Left ventricle myocardium superior (tissue), 1 donor: ENCODE data around the gene IL36B. TPM values are rescaled to one million over a fixed set of nuclear protein-coding genes. Genes with fewer than 3 reads are reported as not detected.

Source experiments
- ATAC-seq: fragments of 200-7000 bp; cut with Tn5 transposase; one replicate; pipeline ENCODE4 v1.9.1; 2020; ENCODE audit warnings: mild to moderate bottlenecking, moderate library complexity
- DNase-seq: peaks from one replicate; pipeline ENCODE4 v3.0.0-alpha.2; 2020
- intact Hi-C: fragments of 100-400 bp; cut with micrococcal nuclease; formaldehyde crosslinking; loops from one replicate; pipeline ENCODE4 v1.11.0; 2022
- total RNA-seq: library from RNA; stranded (reverse); fragmentation: NEBNext Ultra II Directional; extraction: Animal tissue kit (Norgen Biotek cat#: 25700); gene quantifications from one replicate; pipeline ENCODE4 v1.2.1, GENCODE V29; 2021
- donor health status: DM: no; HTN: yes; CAD: no; lungs with severe emphysema.

IL36B gene
- total RNA-seq, 1 donor from 2014 or later: not detected

GRCh38 chr2:113018509-113018908 is 34.2 kb downstream of the IL36B start:
- ATAC-seq (no peak), DNase-seq (no peak)
- intact Hi-C loops: no loop called here

- intact Hi-C loops: no loop called here
- no peak for DNase-seq
- no peak for ATAC-seq
These were observed 37.0 kb downstream of the IL36B start for GRCh38 chr2:113015655-113016054.

GRCh38 chr2:113015042-113015441 is 37.6 kb downstream of the IL36B start:
- DNase-seq (no peak), ATAC-seq (no peak)
- intact Hi-C loops: no loop called here

GRCh38 chr2:113014067-113014466 is 38.6 kb downstream of the IL36B start:
- DNase-seq (no peak), ATAC-seq (no peak)
- intact Hi-C loops: no loop called here

- DNase-seq (no peak), ATAC-seq (no peak)
- intact Hi-C loops: no loop called here
These were observed 39.4 kb downstream of the IL36B start for GRCh38 chr2:113013336-113013661.

DNA sequence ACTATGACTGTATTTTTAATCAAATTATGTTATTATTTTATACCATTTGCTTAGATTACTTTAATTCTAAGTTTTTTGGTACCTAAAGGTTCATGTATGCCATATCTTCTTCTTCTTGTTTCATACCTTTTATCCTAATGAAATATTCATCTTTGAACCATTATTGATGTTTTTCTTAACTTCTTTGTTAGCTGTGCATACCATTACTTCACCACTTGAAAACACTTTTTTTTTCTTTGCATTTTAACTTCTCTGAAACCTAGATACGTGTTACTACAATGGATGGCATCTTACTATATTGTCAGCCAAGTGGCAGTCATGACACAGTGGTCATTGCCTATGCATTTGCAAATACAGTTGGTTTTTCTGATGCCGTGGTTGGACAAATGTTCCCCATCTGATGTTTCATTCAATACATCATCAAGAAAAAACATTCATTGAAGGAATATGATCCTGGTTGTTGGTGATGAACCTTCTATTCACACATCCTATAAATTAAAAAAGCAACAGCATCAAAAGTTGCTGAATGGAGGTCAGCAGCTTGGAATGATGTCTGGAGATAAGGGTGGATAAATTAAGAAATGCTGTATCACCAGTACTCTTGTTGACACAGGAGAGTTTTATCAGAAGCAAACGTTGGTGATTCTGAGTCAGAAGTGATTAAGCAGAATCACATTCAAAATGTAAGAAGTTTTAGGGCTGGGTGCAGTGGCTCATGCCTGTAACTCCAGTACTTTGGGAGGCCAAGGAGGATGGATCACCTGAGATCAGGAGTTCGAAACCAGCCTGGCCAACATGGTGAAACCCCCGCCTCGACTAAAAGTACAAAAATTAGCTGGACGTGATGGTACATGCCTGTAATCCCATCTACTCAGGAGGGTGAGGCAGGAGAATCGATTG is 40.0 kb downstream of the IL36B start:
- ATAC-seq (no peak), DNase-seq (no peak)
- intact Hi-C loops: no loop called here

GRCh38 chr2:113011108-113011507 is 41.6 kb downstream of the IL36B start:
- intact Hi-C loops: no loop called here
- DNase-seq (no peak), ATAC-seq (no peak)

- intact Hi-C loops: no loop called here
- DNase-seq (no peak), ATAC-seq (no peak)
These were observed 42.6 kb downstream of the IL36B start for GRCh38 chr2:113010088-113010487.

DNA sequence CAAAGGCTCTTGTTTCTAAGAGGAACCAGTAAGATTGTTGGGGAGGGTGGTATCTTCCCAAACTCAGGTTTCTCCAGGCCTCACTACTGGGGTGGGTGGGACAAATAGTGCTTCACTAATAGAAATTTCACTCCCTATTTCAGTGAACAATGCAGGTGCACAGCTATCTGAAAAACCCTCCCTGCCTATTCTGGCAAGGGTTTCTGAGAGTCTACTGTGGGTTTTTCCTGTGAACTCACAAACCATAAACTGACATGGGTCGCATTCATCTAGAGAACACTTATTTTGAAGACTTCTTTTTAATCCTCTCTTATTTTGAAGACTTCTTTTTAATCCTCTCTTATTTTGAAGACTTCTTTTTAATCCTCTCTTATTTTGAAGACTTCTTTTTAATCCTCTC is 43.0 kb downstream of the IL36B start:
- DNase-seq: no peak
- intact Hi-C loops: no loop called here
- ATAC-seq: no peak

GRCh38 chr2:113007250-113007649 is 45.4 kb downstream of the IL36B start:
- DNase-seq (no peak), ATAC-seq (no peak)
- intact Hi-C loops: no loop called here

- intact Hi-C loops: no loop called here
- DNase-seq: no peak
- ATAC-seq: no peak
These were observed 47.6 kb downstream of the IL36B start, which contains the start of gene IL36A for GRCh38 chr2:113005030-113005509. IL36A (plus strand) TSS chr2:113005459; CDS start chr2:113005872, 413 bp downstream.

GRCh38 chr2:113002677-113003076 is 50.0 kb downstream of the IL36B start:
- ATAC-seq (no peak), DNase-seq (no peak)
- intact Hi-C loops: no loop called here

- ATAC-seq (no peak), DNase-seq (no peak)
- intact Hi-C loops: no loop called here
These were observed 52.2 kb downstream of the IL36B start for GRCh38 chr2:113000436-113000835.

DNA sequence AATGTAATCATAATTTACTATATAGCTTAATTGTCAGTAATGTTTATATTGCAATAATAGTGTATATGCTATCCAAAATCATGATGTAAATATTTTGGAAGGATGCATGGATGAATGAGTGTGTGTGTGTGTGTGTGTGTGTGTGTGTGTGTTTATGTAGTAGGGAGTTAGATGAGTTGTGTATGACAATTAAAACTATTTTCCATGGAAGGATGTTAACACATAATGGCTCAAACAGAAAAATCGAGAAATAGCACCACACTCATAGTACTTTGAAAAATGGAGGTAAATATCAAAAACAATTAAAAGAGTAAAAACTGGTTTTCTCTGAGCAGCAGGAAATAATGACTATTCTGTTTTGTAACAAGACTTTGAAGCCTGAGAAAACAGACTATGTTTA is 55.5 kb downstream of the IL36B start:
- DNase-seq: no peak
- no peak for ATAC-seq
- intact Hi-C loops: no loop called here

- ATAC-seq (no peak), DNase-seq (no peak)
- intact Hi-C loops: no loop called here
These were observed 56.0 kb downstream of the IL36B start for GRCh38 chr2:112996635-112997034.

DNA sequence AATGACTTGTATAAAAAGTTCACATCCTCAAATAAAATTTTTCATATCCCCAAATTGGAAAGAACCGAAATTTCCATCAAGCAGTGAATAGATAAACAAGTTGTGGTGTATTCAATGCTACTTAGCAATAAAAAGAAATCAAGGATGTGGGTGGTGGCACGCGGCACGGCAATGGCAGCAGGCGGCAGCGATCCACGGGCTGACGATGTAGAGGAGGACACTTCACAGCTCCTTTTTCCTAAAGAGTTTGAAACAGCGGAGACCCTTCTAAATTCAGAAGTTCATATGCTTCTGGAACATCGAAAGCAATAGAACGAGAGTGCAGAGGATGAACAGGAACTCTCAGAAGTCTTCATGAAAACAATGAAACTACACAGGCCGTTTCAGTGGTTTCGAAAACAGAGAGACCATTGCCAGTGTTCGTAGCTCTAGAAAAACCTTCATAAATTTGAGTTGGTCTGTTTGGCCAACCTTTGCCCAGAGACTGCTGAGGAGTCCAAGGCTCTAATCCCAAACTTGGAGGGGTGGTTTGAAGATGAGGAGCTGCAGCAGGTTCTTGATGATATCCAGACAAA is 57.2 kb downstream of the IL36B start:
- ATAC-seq: no peak
- intact Hi-C loops: no loop called here

DNA sequence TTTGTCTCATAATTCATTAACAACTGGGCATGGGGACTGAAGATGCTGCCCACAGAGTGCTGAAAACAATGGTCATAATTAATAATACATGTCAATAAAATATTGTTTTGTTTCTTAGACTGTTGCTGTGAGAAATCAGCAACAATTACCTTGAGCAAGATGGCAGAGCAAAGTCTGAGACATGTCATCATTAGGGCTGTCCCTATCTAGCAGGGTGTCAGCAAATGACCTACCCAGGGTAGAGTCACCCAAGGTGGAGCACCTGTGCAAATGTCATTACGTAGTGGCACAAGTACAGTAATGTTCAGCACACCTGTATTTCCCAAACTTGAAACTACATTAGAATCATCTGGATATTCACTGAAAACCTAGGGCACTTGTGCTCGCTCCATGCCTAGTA is 58.0 kb downstream of the IL36B start:
- ATAC-seq: no peak
- no peak for DNase-seq
- intact Hi-C loops: no loop called here

More for the DNA sequence above, 57.2 kb downstream of the IL36B start:
- DNase-seq: no peak

- intact Hi-C loops: no loop called here
- DNase-seq (no peak), ATAC-seq (no peak)
These were observed 58.8 kb downstream of the IL36B start for GRCh38 chr2:112993831-112994230.

DNA sequence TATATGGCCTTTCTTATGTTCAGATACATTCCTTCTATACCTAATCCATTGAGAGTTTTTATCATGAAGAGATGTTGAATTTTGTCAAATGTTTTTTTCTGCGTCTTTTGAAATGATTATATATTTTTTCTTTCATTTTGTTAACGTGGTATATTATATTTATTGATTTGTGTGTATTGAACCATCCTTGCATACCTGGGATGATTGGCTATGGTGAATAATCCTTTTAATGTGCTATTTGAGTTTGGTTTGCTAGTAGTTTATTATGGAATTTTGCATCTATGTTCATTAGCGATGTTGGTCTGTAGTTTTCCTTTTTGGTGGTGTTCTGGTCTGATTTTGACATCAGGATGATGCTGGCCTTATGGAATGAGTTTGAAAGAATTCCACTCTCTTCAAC is 63.1 kb downstream of the IL36B start:
- DNase-seq: no peak
- intact Hi-C loops: no loop called here
- no peak for ATAC-seq

DNA sequence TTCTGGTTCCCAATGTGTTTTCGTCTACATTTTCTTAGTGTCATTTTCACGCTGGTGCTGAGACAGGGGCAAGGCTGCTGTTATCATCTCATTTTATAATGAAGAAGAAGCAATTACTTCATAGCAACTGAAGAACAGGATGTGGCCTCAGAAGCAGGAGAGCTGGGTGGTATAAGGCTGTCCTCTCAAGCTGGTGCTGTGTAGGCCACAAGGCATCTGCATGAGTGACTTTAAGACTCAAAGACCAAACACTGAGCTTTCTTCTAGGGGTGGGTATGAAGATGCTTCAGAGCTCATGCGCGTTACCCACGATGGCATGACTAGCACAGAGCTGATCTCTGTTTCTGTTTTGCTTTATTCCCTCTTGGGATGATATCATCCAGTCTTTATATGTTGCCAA is 67.6 kb downstream of the IL36B start:
- no peak for DNase-seq
- ATAC-seq: no peak
- intact Hi-C loops: no loop called here

DNA sequence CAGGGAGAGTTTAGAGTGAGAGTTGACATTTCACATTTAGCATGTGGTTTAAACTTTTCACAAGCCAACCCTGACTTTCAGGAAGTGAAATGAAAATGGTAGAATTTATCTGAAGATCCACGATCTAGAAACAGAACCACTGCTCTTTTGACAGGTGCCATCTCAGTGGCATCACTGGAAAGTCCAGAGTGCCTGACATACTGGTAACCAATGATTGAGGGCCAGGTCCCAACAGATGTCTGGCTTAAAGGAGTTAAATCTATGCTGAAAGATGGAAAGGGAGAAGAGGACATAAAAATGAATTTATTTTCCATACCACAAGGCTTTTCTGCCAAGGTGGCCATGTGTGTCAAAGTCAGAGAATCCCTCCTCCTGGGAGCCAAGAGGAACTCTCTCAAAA is 72.1 kb downstream of the IL36B start:
- no peak for DNase-seq
- intact Hi-C loops: no loop called here
- ATAC-seq: no peak
